ENCODE data around the gene HES5.

Gene HES5

DNA sequence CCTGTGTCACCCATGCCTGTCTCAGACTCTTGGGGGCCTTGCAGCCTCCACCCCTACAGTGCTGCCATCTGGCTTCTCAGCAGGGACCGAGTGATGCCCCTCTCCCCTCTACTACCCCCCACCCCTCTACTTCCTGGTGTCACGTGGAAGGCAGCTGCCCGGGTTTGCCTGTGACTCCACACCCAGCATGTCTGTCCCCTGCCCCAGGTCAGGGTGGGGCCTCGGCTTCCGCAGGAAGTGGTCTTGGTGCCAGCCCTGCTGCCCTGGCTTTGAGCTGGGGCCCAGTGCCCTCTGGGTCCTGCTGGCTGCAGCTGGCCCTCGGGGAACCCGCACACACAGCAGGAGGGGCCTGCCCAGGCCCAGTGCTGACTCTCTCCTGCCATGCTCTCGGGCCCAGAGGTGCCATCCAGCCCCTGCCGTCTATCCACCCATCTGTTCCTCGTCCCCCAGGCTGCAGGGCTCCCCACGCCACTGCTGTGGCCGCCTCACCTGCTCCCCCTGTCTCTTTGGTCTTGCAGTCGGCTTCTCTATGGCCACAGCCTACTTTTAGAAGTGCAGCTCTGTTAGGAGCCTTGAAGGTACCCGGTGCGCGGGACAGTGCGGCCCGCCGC, 30.0 kb downstream of the HES5 start:
- no peak for DNase-seq (ENCODE audit: low spot score)

- no peak for DNase-seq (ENCODE audit: low spot score)
These were observed 30.8 kb downstream of the HES5 start for GRCh38 chr1:2499260-2499659.

DNA sequence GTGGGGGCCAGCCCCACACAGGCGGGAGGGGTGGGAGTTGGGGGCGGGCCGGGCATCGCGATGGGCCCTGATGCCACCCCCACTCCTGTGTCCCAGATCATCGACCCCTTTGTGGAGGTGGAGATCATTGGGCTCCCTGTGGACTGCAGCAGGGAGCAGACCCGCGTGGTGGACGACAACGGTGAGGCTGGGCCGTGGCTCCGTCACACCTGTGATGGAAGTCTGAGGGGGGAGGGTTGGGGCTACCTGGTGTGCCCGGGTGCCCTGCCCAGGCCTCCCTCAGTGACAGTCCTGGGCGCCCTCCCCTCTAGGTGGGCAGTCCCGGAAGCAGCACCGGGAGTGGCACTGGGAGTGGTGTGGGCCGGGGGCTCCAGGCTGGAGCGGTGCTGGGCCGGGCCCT, 31.4 kb downstream of the HES5 start:
- no peak for DNase-seq (ENCODE audit: low spot score)

DNA sequence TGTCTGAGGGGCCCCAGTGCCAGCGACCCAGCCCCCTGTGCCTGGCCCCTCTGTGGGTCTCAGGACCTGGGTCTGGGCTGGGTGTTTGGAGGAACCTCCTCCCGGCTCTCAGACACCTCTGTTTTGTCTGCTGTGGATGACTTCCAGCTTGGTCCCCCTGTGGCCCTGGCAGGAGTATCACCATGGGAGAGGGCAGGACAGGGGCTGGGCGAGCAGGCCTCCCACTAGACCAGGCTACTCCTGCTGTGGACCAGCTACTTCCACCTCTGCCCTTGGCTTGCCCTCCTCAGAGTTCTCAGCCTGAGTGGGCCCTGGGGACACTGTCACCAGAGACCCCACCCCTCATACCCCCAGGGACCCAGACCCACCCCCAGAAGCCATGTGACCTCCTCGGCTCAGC, 32.2 kb downstream of the HES5 start:
- DNase-seq (ENCODE audit: low spot score): no peak

GRCh38 chr1:2496746-2497145, 33.3 kb downstream of the HES5 start:
- no peak for DNase-seq (ENCODE audit: low spot score)

GRCh38 chr1:2496087-2496622, 33.9 kb downstream of the HES5 start:
- DNase-seq (ENCODE audit: low spot score): no peak

DNA sequence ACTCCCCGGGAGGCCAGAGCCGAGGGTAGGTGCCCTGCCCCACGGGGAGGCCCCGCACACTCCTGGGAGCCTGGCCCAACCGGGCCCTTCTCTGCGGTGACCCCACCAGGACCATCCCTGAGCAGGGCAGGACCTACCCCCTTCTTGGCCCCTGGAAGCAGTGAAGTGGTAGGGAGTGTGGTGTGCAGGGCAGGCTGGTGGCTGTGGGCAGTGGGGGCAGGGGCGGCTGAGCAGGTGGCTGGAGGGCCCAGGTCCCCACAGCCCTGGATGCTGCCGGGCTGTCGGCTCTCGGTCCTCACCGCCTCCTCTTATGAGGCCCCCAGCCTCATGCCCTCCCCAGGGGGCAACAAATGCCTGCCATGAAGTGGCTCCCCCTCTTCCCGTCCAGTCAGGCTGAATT, 34.5 kb downstream of the HES5 start:
- no peak for DNase-seq (ENCODE audit: low spot score)

GRCh38 chr1:2495026-2495425, 35.0 kb downstream of the HES5 start:
- DNase-seq (ENCODE audit: low spot score): no peak

DNA sequence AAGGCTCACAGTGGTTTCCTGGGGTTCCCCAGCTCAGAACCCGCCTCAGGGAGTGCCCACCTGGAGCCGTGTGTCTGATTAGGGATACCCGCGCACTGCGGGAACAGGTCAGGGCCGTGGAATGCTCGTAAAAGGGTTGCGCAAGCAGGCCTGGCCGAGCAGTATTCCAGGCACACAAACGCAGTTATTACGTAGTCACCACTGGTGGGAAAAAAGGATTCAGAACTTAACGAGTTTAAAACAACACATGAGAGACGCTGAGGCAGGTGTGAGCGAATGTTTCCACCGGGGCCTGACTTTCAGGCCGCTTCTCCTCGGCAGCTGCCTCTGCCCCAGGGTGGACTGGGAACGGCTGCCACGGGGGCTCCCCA, 35.8 kb downstream of the HES5 start:
- DNase-seq (ENCODE audit: low spot score): no peak

DNA sequence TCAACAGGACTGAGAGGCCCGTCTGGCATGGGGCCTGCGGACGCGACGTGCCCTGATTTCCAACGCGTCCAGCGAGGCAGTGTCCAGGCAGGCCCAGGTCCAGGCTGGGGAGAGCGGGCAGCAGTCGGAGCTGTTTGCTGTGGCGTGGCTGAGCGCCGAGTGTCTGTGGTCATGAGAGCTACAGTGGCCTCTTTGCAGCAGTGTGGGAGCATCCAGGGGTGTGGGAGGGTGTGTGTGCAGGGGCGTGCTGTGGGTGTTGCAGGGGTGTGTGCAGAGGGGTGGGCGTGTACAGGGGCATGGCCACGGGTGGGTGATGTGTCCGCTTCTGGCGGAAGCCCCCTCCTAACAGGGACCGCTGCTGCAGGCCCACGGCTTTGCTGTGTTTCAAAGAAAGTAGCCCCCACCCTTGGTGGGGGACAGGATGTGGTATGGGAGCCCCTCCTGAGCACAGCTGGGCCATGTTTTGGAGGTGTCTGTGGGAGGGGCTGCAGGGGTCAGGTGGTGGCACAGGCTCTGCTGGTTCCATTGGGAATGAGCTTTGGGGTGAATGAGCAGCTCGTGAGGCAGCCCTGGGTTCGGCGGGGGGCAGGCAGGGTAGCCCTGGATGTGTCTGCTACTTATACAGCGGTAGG, 36.3 kb downstream of the HES5 start:
- DNase-seq (ENCODE audit: low spot score): no peak

DNA sequence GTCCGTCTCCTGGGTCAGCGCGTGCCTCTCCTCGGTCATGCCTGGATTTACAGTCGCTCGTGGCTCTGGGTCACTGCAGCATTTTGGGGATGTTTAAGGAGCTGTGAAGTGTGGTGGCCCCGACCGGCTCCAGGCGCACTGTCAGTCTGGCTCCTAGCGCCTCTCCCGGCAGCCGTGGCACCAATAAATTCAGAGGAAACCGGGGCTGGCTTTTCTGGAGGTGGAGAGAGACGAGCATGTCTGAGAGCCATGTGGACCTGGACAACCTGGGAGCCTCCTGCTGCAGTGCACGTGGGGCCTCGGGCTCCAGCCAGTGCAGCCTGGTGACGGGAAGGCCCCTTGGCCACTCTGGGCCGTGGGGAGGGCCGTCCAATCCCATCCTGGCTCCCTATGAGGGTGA, 36.8 kb downstream of the HES5 start:
- no peak for DNase-seq (ENCODE audit: low spot score)

- DNase-seq (ENCODE audit: low spot score): no peak
These were observed 38.0 kb downstream of the HES5 start for GRCh38 chr1:2492091-2492490.

GRCh38 chr1:2489615-2490014, 40.4 kb downstream of the HES5 start:
- no peak for DNase-seq (ENCODE audit: low spot score)

DNA sequence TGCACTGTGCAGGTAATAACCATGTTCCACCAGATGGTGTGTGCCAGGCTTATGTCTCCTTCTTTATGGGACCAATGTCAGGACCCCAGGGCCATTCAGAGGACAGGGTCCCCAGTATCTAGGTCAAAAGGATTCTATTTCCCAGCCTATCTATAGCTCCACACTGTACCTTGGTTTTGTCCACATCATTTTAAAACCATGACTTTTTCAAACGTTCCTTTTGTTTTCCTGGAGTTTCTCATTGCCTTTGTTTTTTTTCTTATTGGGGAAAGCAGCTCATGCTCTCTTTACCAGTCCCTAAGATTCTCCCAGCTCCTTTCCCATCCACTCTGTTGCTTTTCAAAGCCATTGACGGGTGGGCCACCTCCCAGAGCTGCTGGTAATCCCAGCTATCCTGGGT, 41.4 kb downstream of the HES5 start:
- DNase-seq (ENCODE audit: low spot score): no peak

- no peak for DNase-seq (ENCODE audit: low spot score)
These were observed 43.5 kb downstream of the HES5 start for GRCh38 chr1:2486558-2486957.

DNA sequence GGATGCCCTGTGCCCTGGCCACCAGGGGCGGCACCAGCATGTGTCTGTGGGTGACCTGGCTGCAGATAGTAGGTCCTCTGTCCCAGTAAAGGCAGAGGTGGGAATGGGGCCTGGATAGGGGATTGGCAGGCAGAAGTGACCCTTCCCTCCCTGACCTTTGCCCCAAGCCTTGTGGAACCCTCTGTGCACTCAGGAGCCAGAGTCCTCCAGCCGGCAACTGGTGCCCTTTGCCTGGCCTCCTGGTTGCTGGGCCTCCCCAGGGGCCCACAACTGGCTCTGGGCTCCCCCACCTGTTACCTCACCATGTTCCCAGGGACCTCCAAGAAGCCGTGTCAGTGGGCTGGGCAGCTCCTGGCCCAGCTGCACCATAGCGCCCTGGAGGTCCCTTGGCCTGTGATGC, 44.0 kb downstream of the HES5 start:
- DNase-seq (ENCODE audit: low spot score): no peak

DNA sequence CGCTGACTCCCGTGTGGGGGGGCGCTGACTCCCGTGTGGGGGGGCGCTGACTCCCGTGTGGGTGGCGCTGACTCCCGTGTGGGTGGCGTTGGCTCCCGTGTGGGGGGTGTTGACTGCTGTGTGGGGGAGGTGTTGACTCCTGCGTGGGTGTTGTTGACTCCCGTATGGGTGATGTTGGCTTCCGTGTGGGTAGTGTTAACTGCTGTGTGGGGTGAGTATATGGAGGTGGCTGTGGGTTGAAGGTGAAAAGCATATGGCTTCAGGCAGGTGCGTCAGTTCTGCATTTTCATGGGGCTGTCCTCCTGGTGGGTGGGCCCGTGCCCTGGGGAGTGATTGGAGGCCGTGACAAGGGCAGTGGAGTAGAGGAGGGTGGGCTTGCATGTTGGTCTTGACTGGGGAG, 46.1 kb downstream of the HES5 start:
- DNase-seq (ENCODE audit: low spot score): no peak

GRCh38 chr1:2483026-2483425, 47.0 kb downstream of the HES5 start:
- DNase-seq (ENCODE audit: low spot score): no peak

DNA sequence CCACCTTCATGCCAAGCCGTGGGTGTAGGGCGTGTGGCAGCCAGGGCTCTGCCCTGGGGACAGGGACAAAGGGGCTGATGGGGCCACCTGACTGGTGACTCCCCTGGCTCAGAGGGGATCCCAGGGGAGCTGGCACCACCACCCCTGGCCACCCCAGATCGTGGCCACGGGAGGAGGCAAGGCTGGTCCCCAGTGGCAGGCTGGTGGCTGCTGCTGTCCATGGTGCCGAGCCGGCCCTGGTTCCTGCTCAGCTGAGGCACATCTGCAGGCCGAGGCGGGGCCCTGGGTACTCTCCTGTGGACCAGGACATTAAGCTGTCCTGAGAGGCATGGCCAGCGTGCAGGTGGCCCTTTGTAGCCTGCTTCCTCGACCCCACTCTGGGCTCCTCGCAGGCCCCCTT, 47.5 kb downstream of the HES5 start:
- no peak for DNase-seq (ENCODE audit: low spot score)

DNA sequence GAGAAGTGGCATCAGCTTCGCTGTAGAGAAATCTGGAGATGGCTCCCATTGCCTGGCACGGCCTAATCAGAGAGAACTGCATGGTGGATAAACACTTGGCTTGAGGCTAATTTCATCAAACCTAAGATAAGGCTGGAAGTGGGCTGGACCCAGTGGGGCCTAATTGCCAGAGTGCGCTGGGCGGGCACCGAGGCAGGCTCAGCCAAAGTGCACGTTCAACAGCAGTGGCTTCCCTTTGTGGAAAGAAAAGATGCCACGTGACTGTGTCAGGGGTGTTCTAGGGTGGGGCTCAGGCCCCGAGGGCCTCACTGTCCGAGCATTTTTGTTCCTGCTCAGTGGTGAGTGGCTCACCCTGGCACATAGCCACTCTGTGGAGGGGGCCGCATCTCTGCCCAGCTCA, 48.2 kb downstream of the HES5 start:
- no peak for DNase-seq (ENCODE audit: low spot score)

DNA sequence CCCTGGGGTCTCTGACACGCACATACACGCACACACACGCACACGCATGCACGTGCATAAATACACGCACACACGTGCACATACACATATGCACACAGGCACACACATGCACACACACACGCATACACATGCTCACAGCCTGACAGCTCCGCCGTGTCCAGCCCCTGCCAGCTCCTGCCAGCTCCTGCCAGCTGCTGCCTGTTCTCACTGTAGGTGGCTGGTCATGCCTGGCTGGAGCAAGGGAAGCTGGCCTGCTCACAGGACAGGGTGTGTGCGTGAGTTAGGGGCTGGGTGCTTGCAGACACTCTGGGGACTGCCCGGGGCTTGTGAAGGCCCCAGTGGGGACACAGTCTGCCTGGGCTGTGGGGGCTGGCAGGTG, 49.1 kb downstream of the HES5 start:
- no peak for DNase-seq (ENCODE audit: low spot score)

DNA sequence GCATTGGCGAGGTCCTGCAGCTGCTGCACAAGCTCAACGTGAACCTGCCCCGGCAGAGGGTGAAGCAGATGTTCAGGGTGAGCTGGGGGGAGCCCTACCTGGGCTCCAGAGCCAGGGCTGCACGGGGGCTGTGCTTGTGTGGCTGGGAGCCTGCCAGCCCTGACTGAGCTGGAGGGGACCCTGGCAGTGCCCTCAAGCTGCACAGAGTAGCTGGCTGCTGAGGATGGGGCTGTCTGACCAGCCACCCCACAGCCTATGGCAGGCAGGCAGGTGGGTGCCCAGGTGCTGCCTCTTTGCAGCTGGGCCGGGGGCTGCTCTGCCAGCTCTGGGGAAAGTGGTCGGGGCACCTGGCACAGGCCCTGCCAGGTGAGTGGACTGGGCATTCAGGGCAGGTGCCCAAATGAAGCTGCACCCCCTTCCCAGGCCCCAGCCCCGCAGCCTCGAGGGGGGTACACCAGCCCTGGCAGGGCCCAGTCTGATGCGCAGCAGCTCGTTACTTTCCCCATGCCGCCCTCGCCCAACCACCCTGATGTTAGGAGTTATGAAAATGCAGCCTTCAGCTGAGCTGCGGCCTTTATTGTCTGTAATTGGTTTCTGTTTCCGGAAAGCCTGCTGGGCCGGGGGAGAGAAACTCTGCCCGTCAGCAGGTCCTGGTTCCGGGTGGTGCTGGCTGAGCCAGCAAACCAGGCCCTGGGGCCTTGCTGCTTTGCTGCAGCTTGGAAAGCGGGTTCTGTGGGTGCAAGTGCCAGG, 49.7 kb downstream of the HES5 start:
- DNase-seq (ENCODE audit: low spot score): no peak

- no peak for DNase-seq (ENCODE audit: low spot score)
These were observed 50.4 kb downstream of the HES5 start for GRCh38 chr1:2479618-2480017.

- DNase-seq (ENCODE audit: low spot score): no peak
These were observed 50.9 kb downstream of the HES5 start for GRCh38 chr1:2479186-2479585.

Measured in kidney capillary endothelial cell (primary cell).